ENCODE data around the gene PGAM2.
A peak's percentile ranks its signal among the peaks of the same experiment; 100 is the strongest.
"Not testable (repeated sequence)": the region's sequence is repeated elsewhere in the genome, so short reads cannot be mapped to it uniquely, and the experiment has no call there.

PGAM2 gene

DNA sequence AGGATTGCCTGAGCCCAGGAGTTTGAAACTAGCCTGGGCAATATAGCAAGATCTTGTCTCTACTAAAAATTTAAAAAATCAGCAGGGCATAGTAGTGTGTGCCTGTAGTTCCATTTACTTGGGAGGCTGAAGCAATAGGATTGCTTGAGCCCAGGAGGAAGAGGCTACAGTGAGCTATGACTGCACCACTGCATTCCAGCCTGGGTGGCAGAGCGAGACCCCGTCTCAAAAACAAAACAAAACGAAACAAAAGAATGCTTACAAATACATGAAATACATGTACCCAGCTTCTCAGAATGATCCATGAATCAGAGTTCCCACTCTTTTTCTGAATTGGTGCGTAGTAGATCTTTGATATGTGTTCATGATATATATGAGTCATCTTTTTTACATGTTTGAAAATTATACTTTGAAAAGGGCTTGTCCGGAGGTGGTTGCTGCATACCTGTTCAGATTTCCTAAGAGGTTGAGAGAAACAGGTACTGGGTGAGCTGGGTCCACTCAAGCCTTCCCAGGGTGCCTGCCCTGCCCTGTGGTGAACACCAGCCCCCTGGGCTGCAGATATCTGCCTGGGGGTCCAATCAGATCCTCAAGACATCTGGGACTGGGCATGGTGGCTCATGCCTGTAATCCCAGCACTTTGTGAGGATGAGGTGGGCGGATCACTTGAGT lies 42.4 kb downstream of the PGAM2 start:
- DNase-seq (ENCODE audit: low spot score), result not testable (repeated sequence)

DNA sequence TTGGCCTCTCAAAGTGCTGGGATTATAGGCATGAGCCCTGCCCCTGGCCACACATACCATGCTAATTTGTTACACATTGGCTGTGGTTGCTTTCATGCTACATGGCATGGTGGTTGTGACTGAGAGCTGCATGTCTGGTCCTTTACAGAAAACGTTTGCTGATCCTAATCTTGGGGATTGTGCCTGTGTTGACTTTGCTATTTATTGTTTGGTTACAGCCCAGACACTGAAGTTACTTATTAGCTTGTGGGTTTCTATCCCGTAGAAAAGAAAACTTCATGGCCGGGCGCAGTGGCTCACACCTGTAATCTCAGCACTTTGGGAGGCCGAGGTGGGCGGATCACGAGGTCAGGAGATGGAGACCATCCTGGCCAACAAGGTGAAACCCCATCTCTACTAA lies 43.3 kb downstream of the PGAM2 start:
- not testable (repeated sequence) for DNase-seq (ENCODE audit: low spot score)

DNA sequence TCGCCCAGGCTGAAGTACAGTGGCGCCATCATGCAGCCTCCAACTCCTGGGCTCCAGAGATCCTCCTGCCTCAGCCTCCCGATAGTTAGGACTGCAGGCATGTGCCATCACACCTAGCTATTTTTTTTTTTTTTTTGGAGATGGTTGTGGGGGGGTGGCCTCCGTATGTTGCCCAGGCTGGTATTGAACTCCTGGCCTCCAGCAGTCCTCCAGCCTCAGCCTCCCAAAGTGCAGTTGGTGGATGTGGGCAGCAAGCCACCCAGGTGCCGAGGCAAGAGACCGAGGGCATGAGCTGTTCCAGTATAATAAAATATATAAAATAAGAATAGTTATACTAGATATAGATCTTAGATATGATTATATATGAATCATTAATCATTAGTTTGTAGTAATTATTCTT lies 45.5 kb downstream of the PGAM2 start:
- not testable (repeated sequence) for DNase-seq (ENCODE audit: low spot score)

DNA sequence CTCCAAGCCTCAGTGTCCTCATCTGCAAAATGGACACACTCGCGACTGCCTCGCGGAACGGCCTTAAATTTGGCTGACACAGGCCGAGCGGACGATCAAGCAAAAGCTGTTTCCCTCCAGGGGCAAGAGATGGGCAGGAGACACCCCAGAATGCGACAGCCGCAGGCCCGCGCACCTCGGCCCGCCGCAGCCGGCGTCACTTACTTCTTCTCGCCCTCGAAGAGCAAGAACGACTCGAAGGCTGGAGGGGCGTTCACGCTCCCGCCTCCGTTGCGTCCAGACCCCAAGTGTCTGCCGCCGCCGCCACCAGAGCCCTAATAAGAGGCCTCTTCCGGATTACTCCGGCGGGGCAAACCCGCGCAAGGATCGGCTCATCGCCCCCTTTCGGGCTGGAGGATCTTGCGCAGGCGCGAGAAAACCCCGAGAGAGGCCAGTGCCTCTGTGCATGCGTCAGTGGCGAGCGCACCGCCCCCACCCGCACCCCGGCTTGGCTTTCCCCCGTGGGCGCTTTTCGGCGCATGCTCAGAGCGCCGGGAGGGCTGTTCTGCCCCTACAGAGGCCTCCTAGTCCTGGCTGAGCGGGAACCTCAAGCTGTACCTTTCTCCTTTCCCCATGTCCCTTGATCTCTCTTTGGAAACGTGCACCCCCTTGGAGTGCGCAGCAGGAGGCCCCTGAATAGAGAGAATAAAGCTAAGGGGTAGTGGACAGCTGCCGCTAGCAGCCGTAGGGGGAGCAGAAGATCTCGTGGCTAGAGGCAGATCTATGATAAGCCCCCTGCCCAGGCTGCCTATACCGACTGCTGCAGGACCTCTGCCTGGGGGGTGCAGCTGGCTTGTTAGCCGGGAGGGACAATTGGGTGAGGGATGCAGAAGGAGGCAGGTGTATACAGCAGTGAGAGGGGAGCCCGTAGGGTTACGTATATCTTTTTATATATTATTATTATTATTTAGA lies 46.2 kb downstream of the PGAM2 start:
- peak; percentile 83 for DNase-seq (ENCODE audit: low spot score)

DNA sequence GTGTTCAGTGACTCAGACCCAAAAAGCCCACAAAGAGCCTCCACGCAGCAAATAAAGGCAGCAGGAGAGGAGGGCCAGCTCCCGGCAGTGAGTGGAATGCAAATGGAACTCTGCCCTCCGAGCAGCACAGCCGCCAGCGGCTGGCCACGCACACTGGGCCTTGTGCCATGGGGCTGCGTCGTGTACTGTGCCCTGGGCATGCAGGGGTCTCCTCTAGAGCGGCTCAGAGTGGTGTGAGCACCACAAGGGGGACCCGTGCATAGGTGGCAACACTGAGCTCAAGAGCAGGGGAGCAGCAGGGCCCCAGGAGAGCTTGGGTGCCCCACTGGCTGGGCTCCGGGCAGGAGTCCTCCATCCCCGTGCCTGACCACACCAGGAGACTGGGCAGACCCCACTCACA lies 50.3 kb downstream of the PGAM2 start:
- not testable (repeated sequence) for DNase-seq (ENCODE audit: low spot score)
